HG03097 (cell line): Measurements from ENCODE around the gene UBE2E2.

Experiments
- ATAC-seq: cut with Tn5 transposase; IDR thresholded peaks from one replicate; pipeline ENCODE4 v1.9.1; 2021; ENCODE audit not compliant: unreplicated experiment, low FRiP score

The UBE2E2 gene

DNA sequence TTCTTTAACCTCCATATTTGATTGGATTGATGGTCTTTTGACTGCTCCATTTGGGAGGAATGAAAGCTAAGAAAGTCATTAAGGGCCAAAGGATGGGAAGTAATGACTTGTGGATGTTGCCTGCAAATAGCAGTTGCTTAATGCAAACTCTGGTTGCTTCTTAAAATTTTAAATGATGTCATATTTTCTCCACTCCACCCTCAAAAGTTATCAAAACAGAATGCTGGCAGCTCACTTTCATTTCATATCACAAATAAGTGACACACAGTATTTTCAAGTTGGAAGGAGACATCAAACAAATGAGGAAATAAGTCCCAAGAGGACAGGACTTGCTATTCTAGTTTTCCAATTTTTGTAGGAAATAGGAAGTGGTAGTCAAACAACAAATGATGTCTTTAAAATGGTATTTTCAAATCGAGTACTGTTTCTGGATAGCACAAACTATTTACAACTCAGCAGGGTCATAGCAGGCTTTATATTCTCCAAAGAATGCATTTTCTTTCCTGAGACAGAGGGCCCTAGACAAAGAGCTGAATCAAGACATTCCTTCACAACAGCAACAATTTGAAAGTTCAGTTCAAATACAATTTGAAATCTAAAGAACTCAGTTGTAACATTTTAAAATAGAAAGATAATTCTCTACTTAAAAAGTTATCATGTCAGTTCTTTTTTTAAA, 437.5 kb downstream of the UBE2E2 start:
- no peak for ATAC-seq
